Measurements from ENCODE around the gene OR52A5. TPM values are rescaled to one million over a fixed set of nuclear protein-coding genes. Genes with fewer than 3 reads are reported as not detected.
"Not testable (repeated sequence)": the region's sequence is repeated elsewhere in the genome, so short reads cannot be mapped to it uniquely, and the experiment has no call there.

Gene OR52A5
- not detected for total RNA-seq
- long read RNA-seq: 0 reads

DNA sequence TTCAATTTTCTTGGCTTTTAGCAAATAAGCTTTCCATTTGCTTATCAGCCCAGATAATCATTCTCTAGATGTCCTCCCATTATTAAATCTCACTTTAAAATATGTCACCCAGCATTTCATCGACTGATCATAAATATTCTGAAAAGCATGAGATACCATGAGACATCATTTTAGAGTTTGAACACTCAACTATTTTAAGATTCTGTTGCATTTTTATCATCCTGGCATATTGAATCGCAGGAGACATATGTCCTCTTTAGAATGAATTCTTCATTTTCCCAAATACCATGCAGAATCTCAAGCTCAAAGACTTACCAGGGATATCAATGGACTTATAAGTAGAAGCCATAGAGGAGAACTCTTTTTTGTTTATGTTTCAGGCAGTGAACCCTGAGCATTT lies at the start of gene OR52A5:
Gene OR52A5, minus strand, starts transcription at position 361 of the 400 bp plus-strand sequence. CDS start 5,714 bp downstream, outside the sequence.
- intact Hi-C loops (cut with DNase I): no loop called here
- DNase-seq: no peak
- no peak for ATAC-seq (ENCODE audit: poor library complexity)

DNA sequence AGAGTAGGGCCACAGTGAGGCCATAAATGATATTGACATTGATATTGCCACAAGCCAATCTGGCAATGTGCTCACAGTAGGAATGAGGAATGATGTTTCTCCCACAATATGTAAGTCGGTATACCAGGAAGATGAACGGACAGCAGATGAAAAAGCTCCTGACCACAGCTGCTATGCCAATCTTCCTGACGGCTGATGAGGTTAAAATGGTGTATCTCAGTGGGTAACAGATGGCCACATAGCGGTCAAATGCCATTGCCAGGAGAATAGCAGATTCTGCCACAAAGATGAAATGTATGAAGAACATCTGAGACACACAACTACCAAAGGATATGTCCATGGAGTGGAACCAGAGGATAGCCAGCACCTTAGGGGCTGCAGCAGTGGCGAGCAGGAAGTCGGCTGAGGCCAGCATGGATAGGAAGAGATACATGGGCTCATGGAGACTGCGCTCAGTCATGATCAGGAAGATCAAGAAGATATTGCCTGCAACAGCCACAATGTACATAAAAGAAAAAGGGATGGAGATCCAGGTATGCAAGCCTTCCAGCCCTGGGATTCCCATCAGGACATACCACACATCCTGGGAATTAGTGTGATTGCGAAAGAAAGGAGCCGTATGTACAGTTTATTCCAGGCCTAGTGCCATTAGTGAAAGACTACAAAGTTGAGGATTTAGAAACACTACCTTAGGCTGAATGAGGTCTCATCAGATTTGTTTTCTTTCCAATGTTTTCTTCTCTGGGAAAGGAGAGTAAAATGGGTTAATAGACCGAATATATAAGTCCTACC lies 40.1 kb upstream of the OR52A5 start:
- ATAC-seq (ENCODE audit: poor library complexity) (no peak), DNase-seq (no peak)
- intact Hi-C loops (cut with DNase I): no loop called here

DNA sequence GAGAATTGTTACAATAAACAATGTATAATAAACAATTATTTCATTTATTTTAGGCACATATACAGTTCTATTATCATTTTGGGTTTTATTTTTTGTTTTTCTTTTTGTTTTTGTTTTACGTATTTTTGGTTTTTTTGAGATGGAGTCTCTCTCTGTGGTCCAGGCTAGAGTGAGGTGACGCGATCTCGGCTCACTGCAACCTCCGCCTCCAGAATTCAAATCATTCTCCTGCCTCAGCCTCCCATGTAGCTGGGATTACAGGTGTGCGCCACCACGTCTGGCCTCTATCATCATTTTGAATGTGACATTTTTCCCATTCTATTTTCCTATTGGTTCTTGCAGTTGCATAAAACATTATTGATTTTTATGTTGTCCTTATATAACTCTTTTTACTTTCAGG lies 36.8 kb upstream of the OR52A5 start:
- ATAC-seq (ENCODE audit: poor library complexity) (no peak), DNase-seq (no peak)
- intact Hi-C loops (cut with DNase I): no loop called here

DNA sequence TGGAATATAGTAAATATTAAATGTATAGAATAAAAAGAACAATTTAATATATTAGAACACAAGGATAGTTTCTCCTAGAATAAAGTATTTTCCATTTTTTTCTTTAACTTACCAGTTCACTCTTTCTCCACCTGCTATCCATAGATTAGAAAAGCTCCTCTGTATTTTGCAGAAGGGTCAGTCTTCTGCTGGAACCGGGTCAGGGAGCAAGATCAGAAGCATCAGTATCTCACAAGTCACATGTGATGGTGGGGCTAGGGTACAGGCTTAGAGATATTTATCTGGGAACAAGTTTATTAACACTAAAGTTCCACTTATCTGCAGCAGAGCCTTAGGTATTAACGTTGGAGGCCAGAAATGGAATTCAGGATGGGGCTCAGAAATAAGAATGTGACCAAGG lies 33.7 kb upstream of the OR52A5 start:
- DNase-seq: no peak
- intact Hi-C loops (cut with DNase I): no loop called here
- no peak for ATAC-seq (ENCODE audit: poor library complexity)

DNA sequence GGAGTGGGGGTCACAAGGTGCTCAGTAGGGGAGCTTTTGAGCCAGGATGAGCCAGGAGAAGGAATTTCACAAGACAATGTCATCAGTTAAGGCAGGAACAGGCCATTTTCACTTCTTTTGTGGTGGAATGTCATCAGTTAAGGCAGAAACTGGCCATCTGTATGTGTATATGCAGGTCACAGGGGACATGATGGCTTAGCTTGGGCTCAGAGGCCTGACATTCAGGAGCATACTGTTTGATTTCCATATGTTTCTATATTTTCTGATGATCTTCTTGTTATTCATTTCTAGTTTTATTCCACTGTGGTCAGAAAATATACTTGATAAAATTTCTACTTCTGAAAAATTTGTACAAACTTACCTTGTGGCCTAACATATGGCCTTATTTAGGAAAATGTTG lies 27.7 kb upstream of the OR52A5 start:
- intact Hi-C loops (cut with DNase I); ATAC-seq (ENCODE audit: poor library complexity); DNase-seq: not testable (repeated sequence)

DNA sequence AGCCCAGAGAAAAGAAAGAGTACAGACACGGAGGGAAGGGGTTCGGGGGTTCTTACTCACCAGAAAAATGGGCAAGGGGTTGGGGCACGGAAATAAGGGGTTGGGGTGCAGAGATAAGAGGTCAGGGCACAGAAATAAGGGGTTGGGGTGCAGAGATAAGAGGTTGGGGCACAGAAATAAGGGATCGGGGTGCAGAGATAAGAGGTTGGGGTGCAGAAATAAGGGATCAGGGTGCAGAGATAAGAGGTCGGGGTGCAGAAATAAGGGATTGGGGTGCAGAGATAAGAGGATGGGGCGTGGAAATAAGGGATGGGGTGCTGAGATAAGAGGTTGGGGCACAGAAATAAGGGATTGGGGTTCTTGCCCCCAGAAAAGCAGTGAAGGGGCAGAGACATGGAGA lies 26.7 kb upstream of the OR52A5 start:
- ATAC-seq (ENCODE audit: poor library complexity); intact Hi-C loops (cut with DNase I); DNase-seq: not testable (repeated sequence)

DNA sequence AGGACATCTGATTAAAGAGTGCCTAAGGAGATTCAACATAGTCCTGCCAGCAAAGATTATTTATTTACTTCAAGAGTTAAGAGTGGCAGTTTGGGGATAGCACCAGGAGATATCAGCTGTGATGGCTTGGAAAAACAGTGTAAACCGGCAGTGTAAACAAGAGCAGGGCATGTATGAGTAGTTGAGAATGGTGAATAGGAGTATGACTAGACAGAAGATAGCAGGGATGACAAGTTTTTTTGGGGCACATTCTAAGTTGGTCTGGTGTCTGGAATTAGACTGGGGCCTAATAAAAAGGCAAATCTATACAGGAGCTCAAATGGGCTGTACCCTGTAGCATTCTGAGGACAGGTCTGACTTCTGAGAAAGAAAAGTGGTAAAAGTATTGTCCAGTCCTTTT lies 22.9 kb upstream of the OR52A5 start:
- intact Hi-C loops (cut with DNase I); DNase-seq; ATAC-seq (ENCODE audit: poor library complexity): not testable (repeated sequence)

DNA sequence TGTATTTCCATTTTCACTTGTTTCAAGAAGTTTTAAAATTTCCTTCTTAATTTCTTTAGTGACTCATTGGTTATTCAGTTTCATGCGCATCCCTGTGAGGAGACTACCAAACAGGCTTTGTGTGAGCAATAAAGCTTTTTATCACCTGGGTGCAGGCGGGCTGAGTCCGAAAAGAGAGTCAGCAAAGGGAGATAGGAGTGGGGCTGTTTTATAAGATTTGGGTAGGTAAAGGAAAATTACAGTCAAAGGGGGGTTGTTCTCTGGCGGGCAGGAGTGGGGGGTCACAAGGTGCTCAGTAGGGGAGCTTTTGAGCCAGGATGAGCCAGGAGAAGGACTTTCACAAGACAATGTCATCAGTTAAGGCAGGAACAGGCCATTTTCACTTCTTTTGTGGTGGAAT lies 22.1 kb upstream of the OR52A5 start:
- intact Hi-C loops (cut with DNase I); DNase-seq; ATAC-seq (ENCODE audit: poor library complexity): not testable (repeated sequence)

DNA sequence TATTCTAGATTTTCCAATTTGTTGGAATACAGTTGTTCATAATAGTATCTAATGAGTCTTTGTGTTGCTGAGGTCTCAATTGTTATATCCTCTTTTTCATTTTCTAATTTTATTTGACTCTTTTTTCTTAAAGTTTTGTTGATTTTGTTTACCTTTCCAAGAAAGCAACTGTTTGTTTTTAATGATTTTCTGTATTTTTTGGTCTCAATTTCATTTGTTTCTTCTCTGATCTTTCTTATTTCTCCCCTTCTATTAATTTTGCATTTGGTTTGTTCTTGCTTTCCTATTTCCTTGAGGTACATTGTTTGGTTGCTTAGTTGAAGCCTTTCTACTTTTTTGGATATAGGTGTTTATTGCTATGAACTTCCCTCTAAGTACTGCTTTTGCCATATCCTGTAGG lies 21.6 kb upstream of the OR52A5 start:
- ATAC-seq (ENCODE audit: poor library complexity) (no peak), DNase-seq (no peak)
- intact Hi-C loops (cut with DNase I): no loop called here

DNA sequence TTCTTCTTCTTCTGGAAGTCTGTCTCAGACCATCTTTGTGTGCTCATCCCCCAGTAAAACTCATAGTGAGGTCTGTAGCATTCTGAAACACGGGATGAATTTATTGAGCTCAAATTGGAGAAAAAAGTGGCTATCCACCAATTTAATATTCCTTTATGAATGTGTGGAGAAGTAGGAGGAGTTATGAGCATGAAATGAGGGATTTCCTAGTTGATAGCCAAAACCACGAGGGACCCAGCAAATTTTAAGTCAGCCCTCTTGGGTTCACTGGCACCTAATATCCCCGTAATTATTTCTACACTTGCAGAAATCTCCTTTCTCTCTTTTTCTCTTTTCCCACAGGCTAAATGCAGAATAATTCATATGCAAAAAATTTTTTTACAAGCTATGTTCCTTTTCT lies 16.5 kb upstream of the OR52A5 start, which contains the start of gene OR52A1:
Gene OR52A1, minus strand, starts transcription at position 101 of the 400 bp plus-strand sequence. CDS start 2,388 bp downstream, outside the sequence.
- ATAC-seq (ENCODE audit: poor library complexity): no peak
- no peak for DNase-seq
- intact Hi-C loops (cut with DNase I): no loop called here

DNA sequence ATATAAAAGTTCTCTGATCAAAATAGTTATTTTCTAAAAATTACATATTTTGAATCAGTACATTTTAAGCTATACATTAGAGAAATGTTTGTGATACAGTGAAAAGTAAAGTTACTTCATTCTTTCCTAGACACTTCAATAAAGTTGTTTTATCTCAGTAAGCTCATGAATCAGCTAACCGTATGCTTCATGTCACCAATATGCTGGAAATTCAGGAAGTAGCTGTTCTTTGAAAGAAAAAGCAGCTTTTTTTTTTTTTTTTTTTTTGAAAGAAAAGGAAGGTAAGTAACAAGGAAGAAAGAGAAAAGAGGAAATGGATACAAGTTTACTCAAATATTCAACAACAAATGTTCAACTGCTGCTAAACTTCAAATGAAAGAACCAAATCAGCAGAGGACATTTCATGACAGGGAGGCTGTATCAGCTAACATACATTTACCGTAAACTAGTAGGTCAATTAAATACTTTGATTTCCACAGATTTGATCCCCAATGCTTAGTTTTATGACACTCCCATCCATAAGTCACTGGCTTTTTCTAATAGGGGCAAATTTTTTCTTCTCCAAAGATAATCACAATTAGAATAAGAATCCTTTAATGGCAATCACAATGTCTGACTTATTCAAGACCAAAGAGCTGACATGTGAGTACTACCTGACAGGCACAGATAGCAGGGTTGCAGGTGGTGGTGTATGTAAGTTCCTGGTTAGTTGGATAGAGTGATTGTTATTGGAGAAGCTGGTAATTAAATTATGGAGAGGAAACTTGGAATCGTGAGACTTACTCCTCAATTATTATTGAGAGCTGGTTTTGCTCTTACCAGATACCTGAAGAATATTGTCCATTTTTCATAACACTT lies 15.6 kb upstream of the OR52A5 start:
- intact Hi-C loops (cut with DNase I): no loop called here
- DNase-seq (no peak), ATAC-seq (ENCODE audit: poor library complexity) (no peak)

DNA sequence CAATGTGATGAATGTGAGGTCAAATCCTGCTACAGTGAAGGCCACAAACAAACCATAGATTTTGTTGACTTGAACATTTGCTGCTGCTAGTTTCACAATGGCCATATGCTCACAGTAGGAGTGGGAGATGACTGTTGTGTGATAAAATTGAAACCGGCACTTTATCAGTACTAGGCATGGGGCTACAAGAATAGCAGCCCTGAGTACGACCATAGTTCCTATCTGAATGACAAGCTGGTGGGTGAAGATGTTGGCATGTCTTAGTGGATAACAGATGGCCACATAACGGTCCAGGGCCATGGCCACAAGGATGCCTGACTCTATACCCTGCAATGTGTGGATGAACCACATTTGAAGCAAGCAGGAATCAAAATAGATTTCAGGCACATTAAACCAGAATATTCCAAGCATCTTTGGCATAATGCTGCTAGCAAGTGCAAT lies 13.6 kb upstream of the OR52A5 start:
- ATAC-seq (ENCODE audit: poor library complexity) (no peak), DNase-seq (no peak)
- intact Hi-C loops (cut with DNase I): no loop called here

DNA sequence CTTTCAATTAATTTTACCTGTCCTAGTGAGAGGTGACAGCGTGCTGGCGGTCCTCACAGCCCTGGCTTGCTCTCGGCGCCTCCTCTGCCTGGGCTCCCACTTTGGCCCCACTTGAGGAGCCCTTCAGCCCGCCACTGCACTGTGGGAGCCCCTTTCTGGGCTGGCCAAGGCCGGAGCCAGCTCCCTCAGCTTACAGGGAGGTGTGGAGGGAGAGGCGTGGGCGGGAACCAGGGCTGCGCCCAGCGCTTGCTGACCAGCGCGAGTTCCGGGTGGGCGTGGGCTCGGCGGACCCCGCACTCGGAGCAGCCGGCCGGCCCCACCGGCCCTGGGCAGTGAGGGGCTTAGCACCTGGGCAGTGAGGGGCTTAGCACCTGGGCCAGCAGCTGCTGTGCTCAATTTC lies 6.0 kb upstream of the OR52A5 start:
- intact Hi-C loops (cut with DNase I); DNase-seq; ATAC-seq (ENCODE audit: poor library complexity): not testable (repeated sequence)

DNA sequence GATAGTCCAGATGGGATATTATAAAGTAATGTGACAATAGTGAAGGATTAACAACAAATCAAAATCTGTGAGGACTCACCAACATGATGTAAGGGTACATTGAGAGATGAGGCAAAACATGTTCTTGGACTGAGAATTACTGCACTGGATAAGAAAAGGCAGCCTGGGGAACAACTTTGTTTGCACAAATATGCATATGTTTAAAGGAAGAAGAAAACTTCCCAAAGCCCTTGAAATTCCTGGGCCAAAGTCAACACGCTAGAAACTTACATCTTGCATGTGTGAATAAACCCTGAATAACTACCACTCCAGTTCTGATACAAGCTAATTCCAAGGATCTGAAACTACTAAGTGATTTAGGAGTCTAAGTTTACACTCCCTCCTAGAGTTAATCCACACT lies 1.1 kb downstream of the OR52A5 start:
- intact Hi-C loops (cut with DNase I): no loop called here
- no peak for ATAC-seq (ENCODE audit: poor library complexity)
- DNase-seq: no peak

DNA sequence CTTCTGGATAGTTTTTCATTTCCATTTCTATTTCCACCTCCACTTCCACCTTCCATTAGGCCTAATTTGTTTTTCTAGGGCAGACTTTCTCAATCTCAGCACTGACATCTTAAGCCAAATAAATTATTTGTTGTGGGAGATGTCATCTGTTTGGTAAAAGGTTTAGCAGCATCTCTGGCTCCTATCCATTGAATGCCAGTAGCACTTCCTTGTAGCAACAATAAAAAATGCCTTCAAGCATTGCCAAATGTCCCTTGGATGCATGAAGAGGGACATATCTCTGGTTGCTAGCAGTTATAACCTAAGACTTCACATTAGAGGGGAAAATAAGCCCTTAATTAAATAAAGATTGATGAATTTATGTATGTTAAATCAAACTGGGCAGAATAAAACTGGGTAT lies 1.9 kb downstream of the OR52A5 start:
- intact Hi-C loops (cut with DNase I): no loop called here
- ATAC-seq (ENCODE audit: poor library complexity): no peak
- no peak for DNase-seq

DNA sequence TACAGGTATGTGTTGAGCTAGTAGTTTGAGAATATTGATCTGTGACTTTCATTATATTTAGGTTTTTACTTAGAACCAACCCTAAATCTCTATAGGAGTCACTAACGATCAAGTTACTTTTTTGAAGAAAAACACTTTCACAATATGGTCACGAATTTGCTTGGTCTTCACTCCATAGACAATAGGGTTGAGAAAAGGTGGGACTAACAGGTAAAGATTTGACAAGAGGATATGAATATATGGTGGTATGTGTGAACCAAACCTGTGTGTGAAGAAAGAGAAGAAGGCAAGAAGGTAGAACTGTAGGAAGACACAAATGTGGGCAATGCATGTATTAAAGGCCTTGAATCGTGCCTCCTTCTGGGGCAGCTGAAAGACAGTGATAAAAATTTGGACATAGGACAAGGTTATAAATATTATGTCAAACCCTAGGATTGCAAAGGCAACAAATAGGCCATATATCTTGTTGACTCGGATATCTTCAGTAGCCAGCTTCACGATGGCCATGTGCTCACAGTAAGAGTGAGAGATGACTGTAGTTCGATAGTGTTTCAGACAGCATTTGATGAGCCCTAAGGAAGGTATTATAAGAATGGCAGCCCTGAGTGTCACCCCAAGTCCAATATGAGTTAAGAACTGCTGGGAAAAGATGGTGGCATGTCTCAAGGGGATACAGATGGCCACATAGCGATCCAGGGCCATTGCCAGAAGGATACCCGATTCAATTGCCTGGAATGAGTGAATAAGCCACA lies 6.4 kb downstream of the OR52A5 start:
- no peak for ATAC-seq (ENCODE audit: poor library complexity)
- no peak for DNase-seq
- intact Hi-C loops (cut with DNase I): no loop called here

DNA sequence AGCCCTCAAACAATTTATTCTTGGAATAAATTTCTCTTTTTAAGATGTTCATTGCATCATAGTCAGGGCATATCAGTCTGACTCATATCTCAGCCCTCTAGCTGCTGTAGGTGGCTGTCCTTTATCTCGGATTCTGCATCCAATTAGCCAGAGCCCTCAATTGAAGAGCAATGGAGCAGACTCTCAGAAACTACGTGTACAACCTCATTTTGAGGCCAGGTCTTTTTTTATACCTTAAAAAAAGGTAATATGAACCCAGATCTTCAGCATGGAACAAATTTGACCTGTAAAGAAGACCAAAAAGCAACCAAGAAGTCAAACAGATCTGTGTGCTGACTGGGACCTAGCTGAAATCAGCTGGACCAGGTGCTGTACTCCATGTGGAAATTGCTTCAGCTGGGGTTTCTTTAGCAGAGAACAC lies 8.7 kb downstream of the OR52A5 start:
- no peak for DNase-seq
- ATAC-seq (ENCODE audit: poor library complexity): no peak
- intact Hi-C loops (cut with DNase I): no loop called here

DNA sequence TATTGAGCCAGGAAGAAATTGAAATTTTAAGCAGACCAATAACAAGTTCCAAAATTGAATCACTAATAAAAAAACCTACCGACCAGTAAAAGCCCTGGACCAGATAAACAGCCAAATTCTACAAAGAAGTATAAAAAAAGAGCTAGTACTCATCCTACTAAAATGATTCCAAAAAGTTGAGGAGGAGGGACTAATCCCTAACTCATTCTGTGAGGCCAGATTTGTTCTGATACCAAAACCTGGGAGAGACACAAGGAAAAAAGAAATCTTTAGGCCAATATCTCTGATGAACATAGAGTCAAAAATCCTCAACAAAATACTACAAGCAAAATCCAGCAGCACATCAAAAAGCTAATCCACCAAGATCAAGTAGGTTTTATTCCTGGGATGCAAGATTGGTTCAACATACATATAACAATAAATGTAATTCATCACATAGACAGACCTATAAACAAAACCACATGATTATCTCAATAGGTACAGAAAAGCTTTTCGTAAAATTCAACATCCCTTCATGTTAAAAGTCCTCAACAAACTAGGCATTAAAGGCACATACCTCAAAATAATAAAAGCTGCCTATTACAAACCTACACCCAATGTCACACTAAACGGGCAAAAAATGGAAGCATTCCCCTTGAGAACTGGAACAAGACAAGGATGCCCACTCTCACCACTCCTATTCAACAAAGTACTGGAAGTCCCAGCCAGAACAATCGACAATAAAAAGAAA lies 13.1 kb downstream of the OR52A5 start:
- intact Hi-C loops (cut with DNase I): loop anchor here (5.0 kb wide), 1 partner anchor 257 kb away; the partner anchor contains the start of gene OR51M1
- DNase-seq (no peak), ATAC-seq (ENCODE audit: poor library complexity) (no peak)
